HG03378 (cell line): Measurements from ENCODE around the gene ITGAL.
"Not testable (repeated sequence)": the region's sequence is repeated elsewhere in the genome, so short reads cannot be mapped to it uniquely, and the experiment has no call there.

ENCODE experiments used
- ATAC-seq: cut with Tn5 transposase; IDR thresholded peaks from one replicate; pipeline ENCODE4 v1.9.1; 2021; ENCODE audit warnings: mild to moderate bottlenecking, moderate library complexity; ENCODE audit not compliant: unreplicated experiment

ITGAL gene

DNA sequence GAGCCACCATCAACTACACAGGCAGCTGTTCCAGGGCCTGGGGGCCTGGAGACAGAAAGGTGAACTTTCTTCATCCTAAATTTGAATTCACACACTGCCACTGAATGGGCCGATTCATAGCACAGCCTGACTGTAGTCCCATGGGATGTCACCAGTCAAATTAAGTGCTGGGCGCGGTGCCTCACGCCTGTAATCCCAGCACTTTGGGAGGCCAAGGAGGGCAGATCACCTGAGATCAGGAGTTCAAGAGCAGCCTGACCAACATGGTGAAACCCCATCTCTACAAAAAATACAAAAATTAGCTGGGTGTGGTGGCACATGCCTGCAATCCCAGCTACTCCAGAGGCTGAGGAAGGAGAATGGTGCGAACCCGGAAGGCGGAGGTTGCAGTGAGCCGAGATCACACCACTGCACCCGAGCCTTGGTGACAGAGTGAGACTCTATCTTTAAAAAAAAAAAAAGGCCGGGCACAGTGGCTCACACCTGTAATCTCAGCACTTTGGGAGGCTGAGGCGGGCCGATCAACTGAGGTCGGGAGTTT lies 67.5 kb downstream of the ITGAL start:
- not testable (repeated sequence) for ATAC-seq

DNA sequence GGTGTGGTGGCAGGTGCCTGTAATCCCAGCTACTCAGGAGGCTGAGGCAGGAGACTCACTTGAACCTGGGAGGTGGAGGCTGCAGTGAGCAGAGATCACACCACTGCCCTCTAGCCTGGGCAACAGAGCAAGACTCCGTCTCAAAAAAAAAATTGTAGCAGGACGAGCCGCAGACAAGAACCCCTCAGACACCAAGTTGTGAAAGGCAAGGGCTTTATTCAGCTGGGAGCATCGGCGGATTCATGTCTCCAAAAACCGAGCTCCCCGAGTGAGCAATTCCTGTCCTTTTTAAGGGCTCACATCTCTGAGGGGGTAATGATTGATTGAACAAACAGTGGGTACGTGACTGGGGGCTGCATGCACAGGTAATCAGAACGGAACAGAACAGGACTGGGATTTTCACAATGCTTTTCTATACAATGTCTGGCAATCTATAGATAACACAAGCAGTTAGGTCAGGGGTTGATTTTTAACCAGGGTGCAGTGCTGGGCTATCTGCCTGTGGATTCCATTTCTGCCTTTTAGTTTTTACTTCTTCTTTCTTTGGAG lies 68.4 kb downstream of the ITGAL start:
- not testable (repeated sequence) for ATAC-seq

DNA sequence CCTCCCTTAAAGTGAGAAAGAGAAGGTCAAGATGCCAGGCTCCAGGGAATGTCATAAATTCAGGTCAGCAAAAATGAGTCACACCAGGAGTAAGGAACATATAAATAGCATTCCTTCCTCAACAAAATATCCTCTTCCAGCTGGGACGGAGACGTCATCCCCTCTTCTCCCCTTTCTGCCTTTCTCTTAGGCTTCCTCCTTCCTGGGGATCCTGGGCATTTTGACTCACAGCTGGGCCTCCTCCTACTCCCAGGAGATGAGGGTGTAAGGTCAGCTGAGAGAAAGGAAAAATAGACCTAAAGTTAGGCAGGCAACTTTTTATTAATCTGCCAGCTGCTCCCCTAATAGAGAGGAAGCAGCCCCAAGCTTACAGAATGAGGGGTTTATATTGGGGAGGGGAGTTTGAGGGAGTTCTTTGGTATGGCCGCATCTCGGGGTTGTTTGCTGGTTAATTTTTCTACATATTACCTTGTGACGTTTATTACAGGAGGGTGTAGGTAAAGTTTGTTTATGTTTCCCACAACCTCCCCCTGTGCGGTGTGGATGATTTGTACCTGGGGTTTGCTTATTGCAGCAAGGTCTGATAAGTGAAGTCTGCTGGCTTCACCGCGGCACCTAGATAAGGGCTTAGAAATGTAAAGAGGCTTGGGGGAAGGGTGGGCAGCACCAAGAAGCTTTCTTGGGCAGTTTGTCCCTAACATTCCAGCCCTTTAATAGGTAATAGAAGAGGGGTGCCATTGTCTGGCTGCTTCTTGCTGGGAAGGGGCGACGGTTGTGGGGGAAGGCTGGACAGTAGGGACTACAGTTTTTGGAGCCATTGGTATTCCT lies 69.2 kb downstream of the ITGAL start:
- ATAC-seq, result no peak

DNA sequence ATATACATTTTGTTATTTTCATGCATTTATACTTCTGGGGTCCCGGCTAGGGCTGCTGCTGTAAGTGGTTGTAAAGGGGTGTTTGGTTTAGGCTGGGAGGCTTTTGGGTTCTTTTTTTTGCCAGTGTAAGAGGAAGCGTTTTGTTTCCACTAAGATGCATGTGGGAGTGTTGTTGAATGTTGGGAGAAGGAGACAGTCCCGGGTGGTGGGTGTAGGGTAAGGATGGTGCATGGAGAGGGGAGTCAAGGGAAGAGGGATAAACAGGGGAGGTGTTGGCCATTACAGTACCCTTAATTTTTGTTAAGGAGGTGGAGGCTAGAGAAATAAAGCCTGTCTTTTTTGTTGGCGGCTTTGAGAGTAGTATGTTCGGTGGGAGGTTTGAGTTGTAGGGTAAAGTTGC lies 70.5 kb downstream of the ITGAL start:
- no peak for ATAC-seq

DNA sequence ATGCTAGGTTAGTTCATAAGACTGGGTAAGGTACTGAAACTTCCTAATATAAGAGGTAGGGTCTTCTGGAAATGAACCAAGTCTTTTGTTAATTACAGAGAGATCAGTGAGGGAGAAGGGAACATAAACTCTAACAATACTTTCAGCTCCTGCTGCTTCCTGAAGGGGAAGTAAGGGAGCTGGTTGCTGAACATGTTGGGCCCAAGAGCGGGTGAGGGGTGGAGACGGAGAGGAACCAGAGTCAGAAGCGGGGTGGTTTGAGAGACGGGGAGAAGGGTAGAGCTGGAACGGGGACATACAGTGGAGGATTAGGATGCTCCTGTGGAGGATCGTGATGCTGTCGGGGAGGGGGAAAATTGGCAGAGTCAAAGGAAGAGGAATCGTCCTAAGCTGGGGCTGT lies 73.6 kb downstream of the ITGAL start:
- ATAC-seq, result no peak

DNA sequence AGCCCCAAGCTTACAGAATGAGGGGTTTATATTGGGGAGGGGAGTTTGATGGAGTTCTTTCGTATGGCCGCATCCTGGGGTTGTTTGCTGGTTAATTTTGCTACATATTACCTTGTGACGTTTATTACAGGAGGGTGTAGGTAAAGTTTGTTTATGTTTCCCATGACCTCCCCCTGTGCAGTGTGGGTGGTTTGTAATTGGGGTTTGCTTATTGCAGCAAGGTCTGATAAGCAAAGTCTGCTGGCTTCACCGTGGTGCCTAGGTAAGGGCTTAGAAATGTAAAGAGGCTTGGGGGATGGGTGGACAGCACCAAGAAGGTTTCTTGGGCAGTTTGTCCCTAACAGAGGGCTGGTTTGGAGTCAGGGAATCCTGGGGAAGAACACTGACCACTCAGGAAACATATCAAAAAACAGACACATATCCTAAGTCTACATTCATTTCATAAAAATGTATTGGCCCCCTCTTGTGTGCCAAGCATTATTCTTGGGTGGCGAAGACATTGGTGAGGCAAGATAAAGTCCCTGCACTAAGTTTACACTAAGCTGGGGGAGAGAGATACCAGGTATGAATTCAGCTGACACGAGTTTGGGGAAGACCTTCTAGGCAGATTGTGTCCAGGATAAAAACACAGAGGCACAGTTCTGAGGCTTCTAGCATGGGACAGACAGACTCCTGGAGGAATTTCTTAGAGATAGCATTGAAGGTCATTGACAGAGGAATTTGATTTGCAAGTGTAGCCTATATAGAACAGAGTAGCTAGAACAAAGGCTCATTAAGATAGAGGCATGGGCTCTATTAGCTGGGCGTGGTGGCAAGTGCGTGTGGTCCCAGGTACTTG lies 76.1 kb downstream of the ITGAL start:
- no peak for ATAC-seq

DNA sequence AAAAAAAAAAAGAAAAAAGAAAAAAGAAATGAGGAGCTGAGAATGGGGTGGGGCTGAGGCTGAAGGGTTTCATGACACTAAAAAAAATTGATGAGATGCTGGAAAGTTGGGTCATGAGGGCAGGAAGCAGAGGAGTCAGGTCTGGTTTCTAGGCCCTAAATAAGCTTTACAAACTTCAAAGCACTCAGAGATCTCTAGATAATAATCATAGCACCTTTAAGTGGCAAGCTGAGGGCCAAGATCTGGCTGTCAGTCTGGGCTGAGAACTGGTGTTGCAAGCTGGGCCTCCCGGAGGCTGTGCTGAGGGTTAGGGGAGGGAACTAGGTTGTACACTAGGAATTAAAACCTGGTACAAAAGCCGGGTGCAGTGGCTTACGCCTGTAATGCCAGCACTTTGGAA lies 79.2 kb downstream of the ITGAL start:
- no peak for ATAC-seq

DNA sequence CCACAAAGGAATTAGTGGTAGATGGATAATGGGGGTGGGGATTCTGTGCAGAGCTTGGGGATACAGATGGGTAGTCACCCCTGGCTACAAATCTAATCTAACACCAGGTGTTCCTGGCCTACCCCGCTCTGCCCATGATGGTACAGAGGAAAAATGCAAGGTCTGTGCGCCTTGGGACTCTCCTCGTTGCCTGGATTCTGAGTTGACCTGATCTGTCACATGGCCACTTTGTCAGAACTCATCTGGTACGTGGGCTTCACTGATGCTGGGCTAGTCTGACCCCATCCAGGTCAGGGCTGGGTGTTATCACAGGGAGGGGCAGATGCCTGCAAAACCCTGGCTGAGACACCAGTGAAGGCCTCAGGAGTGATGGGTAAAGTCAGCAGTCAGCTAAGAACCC lies 80.4 kb downstream of the ITGAL start:
- ATAC-seq, result no peak

DNA sequence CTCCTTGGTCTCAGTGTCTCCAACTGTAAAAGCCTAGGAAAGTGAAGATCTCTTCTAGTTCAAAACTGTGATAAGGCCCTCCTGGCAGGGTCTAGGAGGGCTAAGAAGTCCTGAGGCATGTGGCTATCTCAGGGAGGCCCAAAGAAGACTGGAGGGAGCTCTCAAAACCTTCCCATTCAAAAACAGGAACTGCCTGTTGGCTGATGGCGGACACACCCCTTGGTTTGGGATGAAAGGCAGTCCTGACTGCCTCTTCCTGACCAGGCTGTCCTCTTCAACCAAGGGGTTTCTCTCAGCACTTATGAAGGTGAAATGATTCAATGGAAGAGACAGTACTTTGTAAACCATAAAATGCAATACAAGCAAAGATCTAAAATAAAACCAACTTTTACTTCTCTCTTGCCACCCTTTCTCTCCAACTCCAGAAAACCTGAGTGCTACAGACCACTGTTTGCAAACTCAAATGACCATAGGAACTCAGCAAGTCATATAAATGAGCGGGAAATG lies 80.9 kb downstream of the ITGAL start:
- no peak for ATAC-seq

DNA sequence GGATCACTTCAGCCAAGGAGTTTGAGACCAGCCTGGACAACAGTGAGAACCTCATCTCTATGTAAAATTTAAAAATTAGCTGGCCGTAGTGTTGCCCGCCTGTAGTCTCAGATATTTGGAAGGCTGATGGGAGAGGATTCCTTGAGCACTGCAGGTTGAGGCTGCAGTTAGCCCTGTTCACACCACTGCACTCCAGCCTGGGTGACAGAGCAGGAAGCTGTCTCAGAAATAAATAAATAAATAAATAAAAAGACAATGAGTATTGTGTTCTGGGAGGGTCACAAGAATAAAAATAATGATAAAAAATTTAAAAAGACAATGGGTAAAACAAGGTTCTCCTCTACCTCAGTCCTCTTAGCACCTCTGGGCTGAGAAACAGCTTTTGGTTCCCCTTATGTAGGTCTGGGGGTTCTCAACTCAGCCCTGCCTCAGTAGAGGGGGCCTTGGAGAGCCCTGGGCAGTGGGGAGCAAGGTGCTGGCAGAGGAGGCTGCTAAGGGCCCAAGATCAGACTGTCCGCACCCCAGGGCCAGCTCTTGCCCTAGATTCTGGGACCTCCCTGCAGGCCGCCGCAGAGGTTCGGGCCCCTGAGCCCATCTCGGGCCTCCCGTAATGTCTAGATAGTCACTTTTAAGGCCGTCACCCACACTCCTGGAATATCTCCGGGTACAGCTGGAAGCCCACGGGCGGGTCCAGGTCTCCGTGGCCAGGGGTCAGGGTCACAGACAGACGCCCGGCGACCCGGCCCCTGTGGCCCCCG lies 82.2 kb downstream of the ITGAL start:
- no peak for ATAC-seq

DNA sequence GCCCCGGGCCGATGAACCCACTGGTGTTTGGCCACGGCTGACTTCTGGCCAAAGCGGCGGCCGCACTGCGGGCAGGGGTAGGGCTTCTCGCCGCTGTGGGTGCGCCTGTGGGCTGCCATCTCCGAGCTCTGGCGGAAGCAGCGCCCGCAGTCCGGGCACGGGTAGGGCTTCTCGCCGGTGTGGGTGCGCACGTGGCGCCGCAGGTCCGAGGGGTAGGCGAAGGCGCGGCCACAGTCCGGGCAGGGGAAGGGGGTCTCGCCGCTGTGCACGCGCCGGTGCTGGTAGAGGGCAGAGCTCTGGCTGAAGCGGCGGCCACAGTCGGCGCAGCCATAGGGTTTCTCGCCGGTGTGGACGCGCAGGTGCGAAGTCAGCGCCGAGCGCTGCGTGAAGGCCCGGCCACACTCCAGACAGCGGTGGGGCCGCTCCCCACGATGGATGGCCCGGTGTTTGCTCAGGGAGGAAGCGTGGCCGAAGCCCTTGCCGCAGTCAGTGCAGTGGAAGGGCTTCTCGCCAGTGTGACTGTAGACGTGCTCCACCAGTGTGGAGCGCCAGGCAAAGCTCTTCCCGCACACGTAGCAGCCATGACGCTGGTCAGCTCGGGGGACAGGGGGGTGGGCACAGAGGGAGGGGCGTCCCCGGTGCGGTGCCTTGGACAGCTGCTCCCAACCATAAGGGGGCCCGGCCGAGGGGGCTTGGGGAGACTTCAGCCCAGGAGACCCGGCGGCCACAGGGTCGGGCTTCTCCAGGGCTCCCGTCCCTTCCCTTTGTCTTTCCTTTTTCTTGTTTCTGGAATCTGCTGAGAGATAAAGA lies 83.0 kb downstream of the ITGAL start:
- ATAC-seq, result no peak

DNA sequence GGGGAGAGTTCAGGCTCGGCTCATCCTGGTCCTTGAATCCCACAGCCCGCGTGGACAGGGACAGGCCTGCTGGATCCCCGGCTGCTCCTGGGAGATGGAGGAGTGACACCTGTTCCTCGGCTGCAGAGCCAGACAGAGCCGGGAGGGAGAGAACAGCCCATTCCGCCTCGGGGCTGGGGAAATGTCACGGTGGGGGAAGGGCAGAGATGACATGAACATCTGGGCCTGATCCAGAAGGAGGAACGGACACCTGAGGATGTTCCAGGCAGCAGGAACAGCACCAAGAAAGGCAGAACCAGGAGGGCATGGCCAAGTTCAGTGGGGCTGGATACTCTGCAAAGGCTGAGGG lies 83.6 kb downstream of the ITGAL start:
- ATAC-seq, result no peak

DNA sequence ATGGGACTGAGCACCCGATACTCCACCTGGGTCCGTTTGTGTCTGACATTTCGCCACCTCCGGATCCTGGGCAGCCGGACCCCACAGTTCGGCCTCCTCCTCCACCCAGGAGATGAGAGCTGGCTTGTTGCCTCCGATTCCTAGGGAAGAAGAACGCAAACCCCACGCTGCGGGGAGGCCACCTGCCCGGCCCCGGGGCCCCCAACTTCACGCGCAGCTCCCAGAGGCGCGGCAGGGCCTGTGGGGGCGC lies 85.1 kb downstream of the ITGAL start:
- peak; percentile 21 for ATAC-seq

DNA sequence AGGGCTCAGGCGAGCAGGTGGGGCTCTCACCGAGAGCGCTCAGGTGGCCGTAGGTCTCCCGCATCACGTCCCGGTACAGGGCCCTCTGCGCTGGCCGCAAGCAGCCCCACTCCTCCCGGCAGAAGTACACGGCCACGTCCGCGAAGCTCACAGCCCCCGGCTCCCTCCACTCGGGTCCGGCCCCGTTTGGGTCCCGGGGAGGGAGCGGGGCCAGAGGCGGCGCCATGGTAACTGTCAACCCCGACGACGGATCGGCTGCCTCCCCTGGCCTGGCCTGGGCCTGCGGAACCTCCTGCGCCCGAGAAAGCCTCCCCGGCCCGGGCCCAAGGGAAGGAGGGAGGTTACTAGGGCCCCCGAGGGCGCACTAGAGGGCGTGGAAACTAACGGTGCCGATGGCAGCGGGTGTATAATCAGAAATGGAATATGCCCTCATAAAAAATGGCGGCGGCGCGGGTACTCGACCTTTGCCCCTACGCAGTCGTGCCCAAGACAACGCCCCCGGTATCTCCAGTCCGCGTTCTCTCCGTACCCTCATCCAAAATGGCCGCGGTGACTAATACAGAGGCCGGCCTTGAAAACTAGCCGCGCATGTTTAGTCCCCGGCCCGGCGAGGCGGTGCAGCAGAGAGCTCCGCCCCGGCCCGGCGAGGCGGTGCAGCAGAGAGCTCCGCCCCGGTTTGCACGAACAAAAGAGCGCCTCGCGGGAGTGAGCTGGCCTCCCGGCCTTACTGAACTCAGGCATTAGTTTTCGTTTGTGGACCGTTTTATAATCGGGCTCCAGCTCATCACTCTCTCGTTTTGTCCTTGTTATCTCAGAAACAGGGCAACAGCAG lies 85.6 kb downstream of the ITGAL start, which contains the start of gene ZNF764:
TSS of gene ZNF764 (minus strand) at position 418 of the 832 bp plus-strand sequence. CDS start at position 226, 192 bp downstream.
- ATAC-seq, result peak; percentile 78

DNA sequence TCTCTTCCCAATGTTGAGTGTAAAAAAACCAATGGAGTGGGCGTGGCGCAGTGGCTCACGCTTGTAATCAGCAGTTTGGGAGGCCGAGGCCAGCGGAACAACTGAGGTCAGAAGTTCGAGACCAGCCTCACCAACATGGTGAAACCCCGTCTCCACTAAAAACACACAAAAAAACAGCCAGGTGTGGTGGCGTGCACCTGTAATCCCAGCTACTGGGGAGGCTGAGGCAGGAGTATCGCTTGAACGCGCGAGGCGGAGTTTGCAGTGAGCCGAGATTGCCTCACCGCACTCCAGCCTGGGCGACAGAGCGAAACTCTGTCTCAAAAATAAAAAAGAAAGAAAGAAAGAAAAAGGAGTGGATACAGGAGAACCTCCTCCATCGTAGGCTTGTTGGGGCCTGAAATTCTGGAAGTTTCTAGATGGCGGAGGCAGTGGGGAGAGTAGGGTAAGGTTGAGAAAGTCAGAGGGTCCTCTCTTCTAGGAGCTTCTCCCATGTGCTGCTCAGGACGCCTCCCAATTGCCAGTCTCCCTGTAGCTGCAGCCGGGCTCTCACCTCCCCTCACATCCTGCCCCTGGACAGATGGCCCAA lies 86.3 kb downstream of the ITGAL start:
- no peak for ATAC-seq

DNA sequence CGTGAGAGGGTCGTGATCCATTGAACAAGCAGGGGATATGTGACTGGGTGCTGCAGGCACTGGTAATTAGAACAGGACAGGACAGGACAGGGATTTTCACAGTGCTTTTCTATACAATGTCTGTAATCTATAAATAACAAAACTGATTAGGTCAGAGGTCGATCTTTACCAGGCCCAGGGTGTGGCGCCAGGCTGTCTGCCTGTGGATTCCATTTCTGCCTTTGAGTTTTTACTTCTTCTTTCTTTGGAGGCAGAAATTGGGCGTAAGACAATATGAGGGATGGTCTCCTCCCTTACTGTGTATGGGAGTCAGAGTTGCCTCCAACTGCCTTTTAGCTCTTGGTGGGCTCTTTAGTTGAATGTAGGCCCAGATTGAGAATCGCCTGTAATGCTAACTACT lies 87.1 kb downstream of the ITGAL start:
- no peak for ATAC-seq

DNA sequence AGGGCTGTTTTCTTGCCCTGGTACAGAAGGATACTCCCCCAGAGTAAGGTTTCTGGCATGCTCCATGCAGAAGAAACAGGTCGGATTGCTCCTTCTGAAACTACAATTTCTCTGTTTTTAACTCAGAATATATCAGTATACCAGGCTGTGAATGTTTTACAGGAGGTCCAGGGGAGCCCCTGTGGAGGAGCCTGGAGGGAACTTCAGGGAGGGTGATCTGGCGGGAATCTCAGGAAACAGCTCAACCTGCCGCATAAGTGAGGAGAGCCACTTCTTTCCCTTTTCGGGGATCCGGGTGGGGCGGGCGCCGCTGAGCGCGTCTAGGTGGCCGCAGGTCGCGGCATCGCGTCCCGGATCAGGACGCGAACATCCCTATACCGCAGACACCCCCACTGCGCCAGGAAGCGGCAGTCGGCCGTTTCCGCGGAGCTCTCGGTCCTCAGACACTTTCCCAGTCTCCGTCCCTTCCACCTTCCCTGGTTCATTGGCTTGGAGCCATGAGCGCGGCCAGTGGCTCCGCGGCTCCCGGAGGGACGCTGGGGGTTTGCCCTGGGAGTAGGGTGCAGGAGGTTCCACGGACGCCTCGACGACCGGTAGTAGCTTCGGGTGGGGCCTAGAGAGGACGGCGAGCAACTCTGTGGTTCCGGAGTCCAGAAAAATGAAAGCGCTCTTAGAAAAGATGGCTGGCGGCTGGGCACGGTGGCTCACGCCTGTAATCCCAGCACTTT lies 88.7 kb downstream of the ITGAL start:
- ATAC-seq, result no peak

DNA sequence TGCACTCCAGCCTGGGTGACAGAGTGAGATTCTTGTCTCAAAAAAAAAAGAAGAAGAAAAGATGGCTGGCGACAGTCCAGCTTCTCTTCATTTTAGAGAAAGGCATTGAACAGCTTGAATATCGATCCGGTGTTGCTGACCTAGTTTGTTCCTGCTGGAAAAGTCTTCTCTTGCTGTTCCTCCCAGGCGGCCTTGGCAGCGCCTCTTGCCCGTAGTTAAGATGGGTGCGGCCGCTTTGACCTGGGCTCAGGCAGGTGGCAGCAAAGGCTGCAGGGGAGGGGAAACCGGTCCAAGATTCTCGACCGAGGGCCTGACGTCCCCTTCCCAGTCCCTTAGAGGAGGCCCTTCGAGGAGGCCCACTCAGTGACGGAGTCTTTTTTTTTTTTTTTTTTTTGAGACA lies 89.5 kb downstream of the ITGAL start:
- ATAC-seq, result no peak
